GM19455 (cell line): ENCODE data around the gene YY2.
"Not testable (repeated sequence)": the region's sequence is repeated elsewhere in the genome, so short reads cannot be mapped to it uniquely, and the experiment has no call there.

Experiments
- ATAC-seq: cut with Tn5 transposase; IDR thresholded peaks from one replicate; pipeline ENCODE4 v1.9.1; 2021; ENCODE audit not compliant: unreplicated experiment

The YY2 gene

DNA sequence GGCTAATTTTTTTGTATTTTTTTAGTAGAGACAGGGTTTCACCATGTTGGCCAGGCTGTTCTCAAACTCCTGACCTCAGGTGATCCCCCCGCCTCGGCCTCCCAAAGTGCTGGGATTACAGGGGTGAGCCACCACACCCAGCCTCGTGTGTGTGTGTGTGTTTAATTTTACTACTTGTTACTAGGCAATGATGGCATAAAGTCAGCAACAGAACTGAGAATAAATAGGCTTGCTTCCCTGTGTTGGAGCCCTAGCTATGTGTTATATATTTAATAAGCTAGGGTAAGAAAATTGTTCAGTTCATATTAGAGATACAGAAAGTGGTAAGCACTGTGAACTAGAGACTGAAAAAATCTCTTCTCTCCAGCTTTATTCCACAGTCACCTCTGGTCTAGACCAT, 18.4 kb downstream of the YY2 start:
- ATAC-seq = not testable (repeated sequence)

- no peak for ATAC-seq
Observed at GRCh38 chrX:21875013-21875412, 19.2 kb downstream of the YY2 start.

DNA sequence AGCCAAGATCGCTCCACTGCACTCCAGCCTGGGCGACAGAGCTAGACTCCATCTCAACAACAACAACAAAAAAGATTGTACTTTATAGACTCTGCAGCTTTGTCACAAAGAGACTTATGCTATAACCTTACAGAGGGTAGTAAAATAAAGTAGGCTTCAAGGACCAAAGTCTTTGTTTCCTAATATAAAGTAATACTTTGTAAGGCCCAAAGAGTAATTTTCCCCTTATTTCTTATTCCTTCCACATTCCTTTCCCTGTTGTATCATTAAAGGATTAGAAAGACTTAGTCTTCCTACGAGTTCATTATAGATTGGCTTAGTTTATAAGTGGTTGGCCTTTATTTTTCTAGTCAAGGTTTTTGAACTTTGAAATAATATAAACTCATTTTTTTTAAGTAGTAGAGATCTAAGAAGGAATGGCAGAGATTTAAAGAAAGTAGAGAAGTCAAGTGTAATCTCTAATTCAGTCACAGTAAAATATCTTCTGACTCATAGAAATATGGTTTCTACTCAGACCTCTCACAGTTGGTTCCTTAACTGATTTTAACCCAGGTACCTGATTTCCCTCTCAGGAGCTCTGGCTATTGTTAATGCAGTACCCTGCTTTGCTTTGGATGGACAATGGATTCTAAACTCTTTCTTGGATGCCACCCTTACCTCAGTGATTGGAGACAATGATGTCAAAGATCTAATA, 26.2 kb downstream of the YY2 start:
- no peak for ATAC-seq

DNA sequence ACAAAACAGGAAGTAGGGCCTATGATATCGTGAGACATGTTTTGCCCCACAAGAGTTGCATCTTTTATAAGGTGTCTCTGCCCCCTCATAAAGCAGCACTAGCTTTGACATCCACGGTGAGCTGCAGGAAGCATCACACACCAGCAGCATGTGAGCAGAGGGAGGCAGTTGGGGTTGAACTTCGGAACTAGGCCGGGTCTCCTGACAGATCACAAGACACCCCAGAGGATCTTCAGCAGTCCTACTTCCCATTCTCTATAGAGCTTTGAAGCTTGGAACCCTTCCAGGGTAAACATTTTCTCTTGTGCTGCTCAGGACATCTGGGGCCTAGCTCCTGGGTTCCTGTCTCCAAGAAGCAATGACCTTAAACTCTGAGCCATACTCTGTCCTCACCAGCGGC, 27.5 kb downstream of the YY2 start:
- ATAC-seq = no peak

DNA sequence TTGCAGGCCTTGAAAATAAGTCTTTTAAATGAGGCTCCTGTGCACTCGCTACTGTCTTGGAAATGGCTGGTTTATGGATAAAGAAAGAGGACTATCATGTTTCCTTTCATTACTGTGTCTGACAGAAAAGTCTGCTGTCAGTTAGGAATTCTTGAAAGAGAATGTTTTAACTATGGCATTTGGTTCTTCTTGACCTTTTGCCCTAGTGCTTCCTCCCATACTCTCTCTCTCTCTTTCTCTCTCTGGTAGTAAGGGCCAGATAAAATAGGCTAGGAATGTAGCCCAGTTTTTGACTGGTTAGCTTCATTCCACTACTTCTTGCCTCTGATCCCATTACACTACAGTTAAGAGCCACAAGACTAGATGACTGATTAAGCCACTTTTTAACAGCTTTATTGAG, 29.8 kb downstream of the YY2 start:
- no peak for ATAC-seq

DNA sequence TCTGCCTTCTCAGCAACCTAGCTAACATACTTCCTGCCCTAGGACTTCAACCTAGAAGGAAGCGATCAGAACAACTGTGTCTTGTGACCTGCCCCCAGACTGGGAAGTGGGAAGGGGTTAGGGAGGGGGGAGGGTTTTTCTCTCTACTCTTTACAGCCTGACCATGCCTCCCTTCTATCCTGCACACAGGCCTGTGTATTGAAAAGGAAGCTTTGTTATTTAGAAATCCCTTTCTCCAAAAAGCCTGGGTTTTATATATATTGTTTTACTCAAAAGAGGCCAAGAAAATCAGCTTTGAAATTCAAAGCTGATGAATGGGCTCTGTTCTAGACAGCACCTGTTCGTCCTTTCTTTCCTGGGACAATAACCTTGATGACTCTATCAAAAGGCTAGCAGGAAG, 49.5 kb downstream of the YY2 start:
- no peak for ATAC-seq

GRCh38 chrX:21905953-21906352, 50.2 kb downstream of the YY2 start:
- no peak for ATAC-seq

DNA sequence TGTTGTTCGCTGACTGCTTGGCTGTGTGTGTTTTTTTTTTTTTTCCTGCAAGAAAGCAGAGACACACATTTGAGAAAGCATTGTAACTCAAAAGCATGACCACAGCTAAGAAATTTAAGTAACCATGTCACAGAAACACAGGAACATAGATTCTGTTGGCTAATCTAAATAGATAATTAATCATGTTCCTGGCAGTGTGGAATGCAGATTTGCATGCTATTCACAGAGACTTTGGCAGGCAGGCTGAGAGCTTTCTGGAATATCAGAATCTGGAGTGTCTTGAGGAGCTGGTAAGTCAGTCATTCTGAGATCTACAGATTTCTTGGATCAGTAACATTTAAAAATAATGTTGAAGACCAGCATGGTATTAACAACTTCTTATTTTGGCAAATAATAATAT, 51.5 kb downstream of the YY2 start:
- no peak for ATAC-seq
